Hepatocyte (in vitro differentiated cells): ENCODE results near the gene SPRN. TPM values are rescaled to one million over a fixed set of nuclear protein-coding genes. Genes with fewer than 3 reads are reported as not detected.

Source experiments
- DNase-seq: peaks from one replicate; pipeline ENCODE4 v3.0.0-alpha.2; 2016; ENCODE audit warnings: low spot score
- H2AFZ ChIP-seq: fragments of 200-600 bp; sonication (generic); 2 replicates; pipeline ENCODE4 v1.6.0; 2016; ENCODE audit warnings: antibody characterized with exemption, mild to moderate bottlenecking
- H3K27ac ChIP-seq: fragments of 200-600 bp; sonication (generic); 2 replicates; pipeline ENCODE4 v1.5.1; 2016; ENCODE audit warnings: mild to moderate bottlenecking
- H3K27me3 ChIP-seq: fragments of 200-600 bp; sonication (generic); 2 replicates; pipeline ENCODE4 v1.6.1; 2016
- H3K36me3 ChIP-seq: fragments of 200-600 bp; sonication (generic); replicated peaks from 2 replicates; pipeline ENCODE4 v1.5.1; 2016; ENCODE audit warnings: low read depth; ENCODE audit not compliant: insufficient read depth
- H3K4me1 ChIP-seq: fragments of 200-600 bp; sonication (generic); 2 replicates; pipeline ENCODE4 v1.5.1; 2016; ENCODE audit warnings: mild to moderate bottlenecking, moderate library complexity; ENCODE audit not compliant: insufficient read depth
- H3K4me2 ChIP-seq: fragments of 200-600 bp; sonication (generic); 2 replicates; pipeline ENCODE4 v1.6.0; 2016
- H3K4me3 ChIP-seq: fragments of 200-600 bp; sonication (generic); 2 replicates; pipeline ENCODE4 v1.5.1; 2016; ENCODE audit warnings: mild to moderate bottlenecking
- H3K79me2 ChIP-seq: fragments of 200-600 bp; sonication (generic); 2 replicates; pipeline ENCODE4 v1.6.0; 2017; ENCODE audit warnings: mild to moderate bottlenecking
- H3K9me2 ChIP-seq: fragments of 200-600 bp; sonication (generic); replicated peaks from 2 replicates; pipeline ENCODE4 v1.6.0; 2017; ENCODE audit warnings: mild to moderate bottlenecking; ENCODE audit not compliant: insufficient read depth
- H3K9me3 ChIP-seq: fragments of 200-600 bp; sonication (generic); 2 replicates; pipeline ENCODE4 v1.5.1; 2016; ENCODE audit warnings: low read depth, mild to moderate bottlenecking
- H4K20me1 ChIP-seq: fragments of 200-600 bp; sonication (generic); 2 replicates; pipeline ENCODE4 v1.6.0; 2016; ENCODE audit warnings: mild to moderate bottlenecking; ENCODE audit not compliant: insufficient read depth, poor library complexity, severe bottlenecking
- EZH2 ChIP-seq: fragments of 200-600 bp; sonication (generic); IDR thresholded peaks from 2 replicates; pipeline ENCODE4 v1.6.1; 2016; ENCODE audit warnings: antibody characterized with exemption, mild to moderate bottlenecking, borderline replicate concordance
- EZH2phosphoT487 ChIP-seq: fragments of 200-600 bp; sonication (generic); IDR thresholded peaks from one replicate; pipeline ENCODE4 v1.6.1; 2018; ENCODE audit warnings: antibody characterized with exemption, mild to moderate bottlenecking, low read depth, moderate library complexity; ENCODE audit not compliant: unreplicated experiment, severe bottlenecking
- WGBS: methylation state at CpG from one replicate; pipeline ENCODE4 v1.1.6; 2016; ENCODE audit warnings: low lambda C conversion rate; ENCODE audit errors: missing lambda C conversion rate; 5-methylcytosine and 5-hydroxymethylcytosine counted together
- polyA plus RNA-seq: library from polyadenylated mRNA; unstranded; fragments of >200 nt; fragmentation: Nextera tagmentation; extraction: Ambion mirVana; gene quantifications from 2 replicates; pipeline ENCODE4 v1.2.1, GENCODE V29; 2016
- total RNA-seq: library from RNA; depleted of rRNA; stranded (reverse); fragments of >200 nt; gene quantifications from 2 replicates; pipeline ENCODE4 v1.2.3, GENCODE V29; 2014
- TF ChIP-seq, protein P1 (sequence below): fragments of 200-600 bp; sonication (generic); IDR thresholded peaks from 2 replicates; pipeline ENCODE4 v1.5.1; 2016; ENCODE audit warnings: antibody characterized with exemption, mild to moderate bottlenecking; ENCODE audit not compliant: poor library complexity

The SPRN gene
- total and polyA plus RNA-seq, 2 experiments from 2014 or later: 0.97 to 2.7 TPM

DNA sequence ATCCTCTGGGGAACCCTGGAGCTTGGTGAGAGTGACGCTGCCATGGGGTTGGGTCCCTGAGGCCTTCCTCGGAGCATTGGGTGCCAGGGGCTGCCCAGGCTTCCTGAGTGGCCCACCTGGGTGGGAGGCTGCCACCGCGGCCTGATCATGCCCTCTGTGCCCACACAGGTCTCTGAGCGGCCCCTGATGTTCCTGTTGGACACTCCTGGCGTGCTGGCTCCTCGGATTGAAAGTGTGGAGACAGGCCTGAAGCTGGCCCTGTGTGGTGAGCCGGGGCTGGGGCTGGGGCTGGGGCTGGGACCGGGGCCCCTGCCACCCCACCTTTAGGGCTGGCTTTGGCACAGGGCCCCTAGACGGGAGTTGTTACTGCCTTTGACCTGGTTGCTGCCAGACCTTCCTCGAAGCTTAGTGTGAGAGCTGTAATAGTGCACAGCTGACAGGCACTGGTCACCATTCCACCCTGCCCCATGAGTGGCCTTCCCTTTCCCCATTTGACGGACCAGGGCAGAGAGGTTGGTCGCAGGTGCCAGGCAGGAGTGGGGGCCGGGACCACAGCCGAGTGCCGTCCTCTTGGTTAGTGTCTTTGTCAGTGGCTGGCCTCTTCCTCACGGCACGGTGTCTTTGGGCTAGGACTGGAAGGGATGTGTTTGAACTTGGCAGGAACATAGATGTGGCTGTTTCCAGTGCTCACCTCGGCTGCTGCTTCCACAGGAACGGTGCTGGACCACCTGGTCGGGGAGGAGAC, 22.3 kb downstream of the SPRN start:
- H3K9me3 ChIP-seq: no peaks in the 10 kb centered on the region
- H3K4me2 ChIP-seq: no peak overlapping the region
- no peak overlapping the region for H2AFZ ChIP-seq
- H3K4me3 ChIP-seq: no peak overlapping the region
- 98% methylated on average over 18 of the region's 21 CpGs for WGBS
- peaks cover 49% of the 10 kb centered on the region for H3K79me2 ChIP-seq
- H3K4me1 ChIP-seq: no peaks in the 10 kb centered on the region
- H3K27ac ChIP-seq: no peak overlapping the region
- no peak for DNase-seq
- no peaks in the 10 kb centered on the region for H3K9me2 ChIP-seq
- H3K36me3 ChIP-seq: peaks cover 7% of the 10 kb centered on the region
- H3K27me3 ChIP-seq: no peaks in the 10 kb centered on the region
- no peaks in the 10 kb centered on the region for H4K20me1 ChIP-seq
- TF ChIP-seq EZH2: no peak
- TF ChIP-seq, protein P1, sequence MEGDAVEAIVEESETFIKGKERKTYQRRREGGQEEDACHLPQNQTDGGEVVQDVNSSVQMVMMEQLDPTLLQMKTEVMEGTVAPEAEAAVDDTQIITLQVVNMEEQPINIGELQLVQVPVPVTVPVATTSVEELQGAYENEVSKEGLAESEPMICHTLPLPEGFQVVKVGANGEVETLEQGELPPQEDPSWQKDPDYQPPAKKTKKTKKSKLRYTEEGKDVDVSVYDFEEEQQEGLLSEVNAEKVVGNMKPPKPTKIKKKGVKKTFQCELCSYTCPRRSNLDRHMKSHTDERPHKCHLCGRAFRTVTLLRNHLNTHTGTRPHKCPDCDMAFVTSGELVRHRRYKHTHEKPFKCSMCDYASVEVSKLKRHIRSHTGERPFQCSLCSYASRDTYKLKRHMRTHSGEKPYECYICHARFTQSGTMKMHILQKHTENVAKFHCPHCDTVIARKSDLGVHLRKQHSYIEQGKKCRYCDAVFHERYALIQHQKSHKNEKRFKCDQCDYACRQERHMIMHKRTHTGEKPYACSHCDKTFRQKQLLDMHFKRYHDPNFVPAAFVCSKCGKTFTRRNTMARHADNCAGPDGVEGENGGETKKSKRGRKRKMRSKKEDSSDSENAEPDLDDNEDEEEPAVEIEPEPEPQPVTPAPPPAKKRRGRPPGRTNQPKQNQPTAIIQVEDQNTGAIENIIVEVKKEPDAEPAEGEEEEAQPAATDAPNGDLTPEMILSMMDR: no peak
- no peak for TF ChIP-seq EZH2phosphoT487

DNA sequence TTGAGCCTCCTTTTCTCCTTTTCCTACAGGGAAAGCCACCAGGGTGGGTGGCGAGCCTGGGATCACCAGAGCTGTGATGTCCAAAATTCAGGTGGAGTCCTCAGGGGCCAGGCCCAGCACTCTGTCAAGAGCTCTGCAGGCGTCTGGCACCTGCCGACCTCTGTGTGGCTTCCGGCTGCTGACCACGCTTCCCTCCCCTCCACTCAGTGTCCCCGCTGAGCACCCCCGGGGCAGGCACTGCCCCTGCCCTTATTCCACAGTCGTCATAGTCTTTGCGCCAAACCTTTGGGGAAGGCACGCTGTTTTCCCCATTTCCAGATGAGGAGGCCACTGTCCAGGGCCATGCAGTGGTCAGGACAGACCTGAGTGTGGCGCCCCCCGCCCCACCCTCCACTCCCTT, 22.9 kb downstream of the SPRN start:
- DNase-seq: no peak
- Histone ChIP-seq H2AFZ (no peak overlapping the region), H3K9me3 (no peaks in the 10 kb centered on the region), H3K4me1 (no peaks in the 10 kb centered on the region), H3K36me3 (peaks cover 7% of the 10 kb centered on the region), H3K9me2 (no peaks in the 10 kb centered on the region), H3K27ac (no peak overlapping the region), H4K20me1 (no peaks in the 10 kb centered on the region), H3K4me3 (no peak overlapping the region), H3K27me3 (no peaks in the 10 kb centered on the region), H3K79me2 (peaks cover 49% of the 10 kb centered on the region), H3K4me2 (no peak overlapping the region)
- TF ChIP-seq EZH2phosphoT487 (no peak), EZH2 (no peak)
- TF ChIP-seq, protein P1: no peak
- WGBS: 97% methylated on average over 12 of the region's 12 CpGs

DNA sequence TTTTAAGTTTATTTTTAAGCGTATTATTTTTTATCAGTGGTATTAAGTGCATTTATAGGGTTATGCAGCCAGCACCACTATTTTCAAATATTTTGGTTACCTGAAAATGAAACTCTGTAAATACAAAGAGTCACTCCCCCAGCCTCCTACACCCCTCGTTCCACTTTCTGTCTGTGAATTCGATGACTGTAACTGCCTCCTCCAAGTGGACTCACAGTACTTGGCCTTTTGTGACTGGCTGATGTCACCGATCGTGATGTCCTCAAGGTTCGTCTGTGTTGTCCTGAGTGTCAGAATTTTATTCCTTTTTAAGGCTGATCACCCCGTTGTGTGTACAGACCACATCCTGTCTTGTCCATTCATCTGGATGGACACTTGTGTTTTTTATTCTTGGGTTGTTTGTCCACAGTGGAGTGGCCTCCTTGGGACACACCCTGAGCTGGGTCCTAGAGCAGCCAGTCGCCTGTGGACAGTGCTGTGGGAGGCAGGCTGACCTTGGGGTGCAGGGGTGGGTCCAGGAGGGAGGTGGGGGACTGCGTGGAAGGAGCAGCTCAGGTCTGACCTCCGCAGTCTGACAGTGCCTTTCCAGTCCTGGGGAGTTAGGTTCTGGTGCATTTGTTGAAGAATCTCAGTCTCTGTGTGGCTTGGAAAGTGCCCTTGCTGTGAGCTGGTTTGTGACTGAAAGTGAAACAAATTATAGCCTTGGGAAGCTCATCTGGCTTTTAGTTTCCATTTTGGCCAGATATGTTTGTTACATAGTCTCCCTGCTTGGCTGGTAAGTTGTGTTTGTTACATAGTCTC, 23.6 kb downstream of the SPRN start:
- Histone ChIP-seq H3K4me3 (no peak overlapping the region), H3K79me2 (peaks cover 49% of the 10 kb centered on the region), H4K20me1 (no peaks in the 10 kb centered on the region), H3K4me2 (no peak overlapping the region), H3K36me3 (peaks cover 7% of the 10 kb centered on the region), H3K27ac (no peak overlapping the region), H3K27me3 (no peaks in the 10 kb centered on the region), H2AFZ (no peak overlapping the region), H3K9me2 (no peaks in the 10 kb centered on the region), H3K9me3 (no peaks in the 10 kb centered on the region), H3K4me1 (no peaks in the 10 kb centered on the region)
- no peak for TF ChIP-seq EZH2phosphoT487
- no peak for TF ChIP-seq EZH2
- TF ChIP-seq, protein P1: no peak
- 95% methylated on average over 10 of the region's 10 CpGs for WGBS
- no peak for DNase-seq
